Sigmoid colon (tissue), 4 donors: ENCODE data around the gene DTYMK.

Source experiments
- POLR2A ChIP-seq, 2 donors: fragments of 450-650 bp; IDR thresholded peaks; one replicate each; pipeline ENCODE4 v1.6.1; 2016; ENCODE audit warnings: antibody characterized with exemption in 2 of 2, mild to moderate bottlenecking in 2 of 2, moderate library complexity in 2 of 2
- POLR2AphosphoS5 ChIP-seq, 4 donors: sonication (generic); formaldehyde crosslinking; IDR thresholded peaks; one replicate each; pipeline ENCODE4 v1.6.1; 2017; ENCODE audit warnings: antibody characterized with exemption in 4 of 4
- TF ChIP-seq, protein P1 (sequence below), 4 experiments: fragments of 450-650 bp in 3 of 4; fragments of 200-600 bp in 1 of 4; IDR thresholded peaks; one replicate each; pipeline ENCODE4 v1.5.1; 2016 to 2019; ENCODE audit warnings: antibody characterized with exemption in 4 of 4, mild to moderate bottlenecking in 3 of 4, moderate library complexity in 2 of 4

GRCh38 chr2:241736111-241736510 lies 49.5 kb upstream of the DTYMK start:
- TF ChIP-seq, protein P1, sequence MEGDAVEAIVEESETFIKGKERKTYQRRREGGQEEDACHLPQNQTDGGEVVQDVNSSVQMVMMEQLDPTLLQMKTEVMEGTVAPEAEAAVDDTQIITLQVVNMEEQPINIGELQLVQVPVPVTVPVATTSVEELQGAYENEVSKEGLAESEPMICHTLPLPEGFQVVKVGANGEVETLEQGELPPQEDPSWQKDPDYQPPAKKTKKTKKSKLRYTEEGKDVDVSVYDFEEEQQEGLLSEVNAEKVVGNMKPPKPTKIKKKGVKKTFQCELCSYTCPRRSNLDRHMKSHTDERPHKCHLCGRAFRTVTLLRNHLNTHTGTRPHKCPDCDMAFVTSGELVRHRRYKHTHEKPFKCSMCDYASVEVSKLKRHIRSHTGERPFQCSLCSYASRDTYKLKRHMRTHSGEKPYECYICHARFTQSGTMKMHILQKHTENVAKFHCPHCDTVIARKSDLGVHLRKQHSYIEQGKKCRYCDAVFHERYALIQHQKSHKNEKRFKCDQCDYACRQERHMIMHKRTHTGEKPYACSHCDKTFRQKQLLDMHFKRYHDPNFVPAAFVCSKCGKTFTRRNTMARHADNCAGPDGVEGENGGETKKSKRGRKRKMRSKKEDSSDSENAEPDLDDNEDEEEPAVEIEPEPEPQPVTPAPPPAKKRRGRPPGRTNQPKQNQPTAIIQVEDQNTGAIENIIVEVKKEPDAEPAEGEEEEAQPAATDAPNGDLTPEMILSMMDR (IDR thresholded peaks at IDR 0.05), result no peak
- TF ChIP-seq POLR2A (IDR thresholded peaks at IDR 0.05) (no peak), POLR2AphosphoS5 (IDR thresholded peaks at IDR 0.05) (no peak)
